HepG2 (cell line): Measurements from ENCODE around the gene RHBDL3.

Source experiments
- CTCF ChIP-seq: sonication (generic); formaldehyde crosslinking; IDR thresholded peaks from 2 replicates; pipeline ENCODE4 v1.5.0; 2020; ENCODE audit warnings: mild to moderate bottlenecking, missing genetic modification reagents, moderate library complexity
- EZH2 ChIP-seq: conservative IDR thresholded peaks from 2 replicates; pipeline ENCODE4 v1.6.1; 2012; ENCODE audit warnings: mild to moderate bottlenecking, low read depth, low read length, moderate library complexity
- IKZF5 ChIP-seq: IDR thresholded peaks from 2 replicates; pipeline ENCODE4 v1.6.1; 2018; ENCODE audit warnings: missing genetic modification reagents, mild to moderate bottlenecking, missing compliant biosample characterization
- MAFK ChIP-seq, 2 experiments: IDR thresholded peaks in 1 of 2; conservative IDR thresholded peaks in 1 of 2; 2 replicates each; pipeline ENCODE4 v1.6.1; 2011; ENCODE audit warnings: improper control_type of control experiment in 2 of 2, low read length in 2 of 2
- MEF2D ChIP-seq: sonication (generic); formaldehyde crosslinking; IDR thresholded peaks from 2 replicates; pipeline ENCODE4 v1.5.1; 2020; ENCODE audit warnings: mild to moderate bottlenecking, missing genetic modification reagents
- SMAD1 ChIP-seq: sonication (generic); formaldehyde crosslinking; IDR thresholded peaks from 2 replicates; pipeline ENCODE4 v1.4.0; 2020; ENCODE audit warnings: missing genetic modification reagents, low read depth, mild to moderate bottlenecking, borderline replicate concordance
- ZNF512 ChIP-seq: sonication (generic); formaldehyde crosslinking; IDR thresholded peaks from 2 replicates; pipeline ENCODE4 v1.4.0; 2020; ENCODE audit warnings: mild to moderate bottlenecking, missing genetic modification reagents

- no peak for TF ChIP-seq ZNF512
- no peak for TF ChIP-seq CTCF (CRISPR knock-in tag)
- TF ChIP-seq EZH2, result no peak
- no peak for TF ChIP-seq MAFK (conservative IDR thresholded peaks at IDR 0.05 in 1 of 2, IDR thresholded peaks at IDR 0.05 in 1 of 2; ENCODE audit: low read length in 2 of 2)
- no peak for TF ChIP-seq MEF2D (CRISPR knock-in tag)
- no peak for TF ChIP-seq SMAD1 (CRISPR knock-in tag)
- TF ChIP-seq IKZF5, result no peak
These were observed 388 bp downstream of the RHBDL3 start for GRCh38 chr17:32266051-32266388.
